ENCODE data around the gene TEX11.
"Not testable (repeated sequence)": the region's sequence is repeated elsewhere in the genome, so short reads cannot be mapped to it uniquely, and the experiment has no call there.

GRCh38 chrX:70515270-70515669 lies 393.2 kb downstream of the TEX11 start:
- not testable (repeated sequence) for TF ChIP-seq CTCF, POLR2A (IDR thresholded peaks at IDR 0.05)

Data from esophagus squamous epithelium (tissue), 4 donors.